ENCODE measurements around the gene ANO1.

ANO1 gene

GRCh38 chr11:70142221-70142875 is 64.2 kb downstream of the ANO1 start:
- no peak for DNase-seq

GRCh38 chr11:70144262-70144661 is 66.1 kb downstream of the ANO1 start:
- DNase-seq: no peak

GRCh38 chr11:70145071-70145470 is 67.0 kb downstream of the ANO1 start:
- no peak for DNase-seq

GRCh38 chr11:70145841-70146240 is 67.7 kb downstream of the ANO1 start:
- no peak for DNase-seq

GRCh38 chr11:70146299-70146698 is 68.2 kb downstream of the ANO1 start:
- no peak for DNase-seq

GRCh38 chr11:70146895-70147520 is 68.9 kb downstream of the ANO1 start:
- no peak for DNase-seq

- no peak for DNase-seq
Measured at GRCh38 chr11:70147668-70148067, 69.6 kb downstream of the ANO1 start.

GRCh38 chr11:70151671-70152070 is 73.6 kb downstream of the ANO1 start:
- DNase-seq: no peak

GRCh38 chr11:70153133-70153727 is 75.1 kb downstream of the ANO1 start:
- DNase-seq: no peak

GRCh38 chr11:70155386-70155785 is 77.3 kb downstream of the ANO1 start:
- no peak for DNase-seq

GRCh38 chr11:70156291-70157037 is 78.3 kb downstream of the ANO1 start:
- no peak for DNase-seq

- no peak for DNase-seq
Measured at GRCh38 chr11:70158201-70158600, 80.1 kb downstream of the ANO1 start.

GRCh38 chr11:70158757-70159389 is 80.8 kb downstream of the ANO1 start:
- DNase-seq: no peak

GRCh38 chr11:70159627-70160570 is 81.8 kb downstream of the ANO1 start:
- DNase-seq: peak; percentile 69

- DNase-seq: no peak
Measured at GRCh38 chr11:70161043-70161625, 83.0 kb downstream of the ANO1 start.

- DNase-seq: no peak
Measured at GRCh38 chr11:70164705-70165104, 86.6 kb downstream of the ANO1 start.

- no peak for DNase-seq
Measured at GRCh38 chr11:70167120-70167519, 89.0 kb downstream of the ANO1 start.

- no peak for DNase-seq
Measured at GRCh38 chr11:70167723-70168404, 89.7 kb downstream of the ANO1 start.

- no peak for DNase-seq
Measured at GRCh38 chr11:70168405-70168754, 90.3 kb downstream of the ANO1 start.

- DNase-seq: no peak
Measured at GRCh38 chr11:70169127-70169526, 91.0 kb downstream of the ANO1 start.

- no peak for DNase-seq
Measured at GRCh38 chr11:70169632-70170031, 91.5 kb downstream of the ANO1 start.
